Suprapubic skin (tissue), 4 donors: ENCODE results near the gene KRT33A.

Experiments
- CTCF ChIP-seq, 2 donors: fragments of 200-600 bp in 1 of 2; fragments of 450-650 bp in 1 of 2; sonication (generic) in 1 of 2; IDR thresholded peaks; one replicate each; pipeline ENCODE4 v1.5.1; 2016 to 2019; ENCODE audit warnings: antibody characterized with exemption in 2 of 2, mild to moderate bottlenecking in 1 of 2, moderate library complexity in 1 of 2
- EP300 ChIP-seq: sonication (generic); formaldehyde crosslinking; IDR thresholded peaks from one replicate; pipeline ENCODE4 v1.6.1; 2017; ENCODE audit warnings: antibody characterized with exemption
- POLR2A ChIP-seq, 2 donors: fragments of 450-650 bp; IDR thresholded peaks; one replicate each; pipeline ENCODE4 v1.6.1; 2017; ENCODE audit warnings: antibody characterized with exemption in 2 of 2, mild to moderate bottlenecking in 2 of 2, moderate library complexity in 2 of 2
- POLR2AphosphoS5 ChIP-seq, 3 donors: sonication (generic); formaldehyde crosslinking; IDR thresholded peaks; one replicate each; pipeline ENCODE4 v1.6.1; 2017; ENCODE audit warnings: antibody characterized with exemption in 3 of 3

GRCh38 chr17:41331606-41332005, 19.0 kb downstream of the KRT33A start:
- TF ChIP-seq CTCF (IDR thresholded peaks at IDR 0.05) (no peak), POLR2A (IDR thresholded peaks at IDR 0.05) (no peak), POLR2AphosphoS5 (IDR thresholded peaks at IDR 0.05) (no peak), EP300 (no peak)
